Measurements from ENCODE around the gene SERPINB11.

DNA sequence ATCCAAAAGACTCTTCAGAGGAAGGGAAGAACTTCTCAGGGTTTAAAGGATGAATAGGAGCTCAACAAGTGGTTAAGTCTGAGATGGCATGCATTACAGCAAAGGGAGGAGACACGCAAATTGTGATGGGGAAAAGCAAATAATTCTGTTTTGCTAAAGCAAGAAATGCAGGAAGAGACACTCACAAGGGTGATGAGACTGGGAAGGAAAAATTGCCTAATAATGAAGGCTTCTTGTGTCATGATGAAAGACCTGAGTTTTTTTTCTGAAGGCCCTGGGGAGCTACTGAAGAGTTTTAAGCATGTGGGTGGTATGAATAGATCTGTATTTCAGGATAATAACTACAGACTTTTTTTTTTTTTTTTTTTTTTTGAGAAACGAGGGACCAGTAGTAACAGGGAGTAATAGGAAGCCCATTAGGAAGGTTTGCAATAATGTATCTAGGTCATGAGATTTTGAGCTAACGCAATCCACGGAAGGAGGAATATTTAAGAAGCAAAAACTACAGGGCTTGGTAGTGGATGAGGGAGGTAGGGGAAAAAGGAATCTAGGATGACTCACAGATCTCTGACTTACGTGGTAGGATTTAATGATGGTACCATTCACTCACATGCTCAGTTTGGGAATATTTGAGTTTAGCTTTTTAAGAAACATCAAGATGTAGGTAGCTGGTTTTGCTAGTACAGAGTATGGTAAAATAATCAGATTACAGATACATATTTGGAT is 25.1 kb upstream of the SERPINB11 start:
- no peak for TF ChIP-seq FOXM1 (IDR thresholded peaks at IDR 0.05; ENCODE audit: low read depth)
- TF ChIP-seq, protein P1, sequence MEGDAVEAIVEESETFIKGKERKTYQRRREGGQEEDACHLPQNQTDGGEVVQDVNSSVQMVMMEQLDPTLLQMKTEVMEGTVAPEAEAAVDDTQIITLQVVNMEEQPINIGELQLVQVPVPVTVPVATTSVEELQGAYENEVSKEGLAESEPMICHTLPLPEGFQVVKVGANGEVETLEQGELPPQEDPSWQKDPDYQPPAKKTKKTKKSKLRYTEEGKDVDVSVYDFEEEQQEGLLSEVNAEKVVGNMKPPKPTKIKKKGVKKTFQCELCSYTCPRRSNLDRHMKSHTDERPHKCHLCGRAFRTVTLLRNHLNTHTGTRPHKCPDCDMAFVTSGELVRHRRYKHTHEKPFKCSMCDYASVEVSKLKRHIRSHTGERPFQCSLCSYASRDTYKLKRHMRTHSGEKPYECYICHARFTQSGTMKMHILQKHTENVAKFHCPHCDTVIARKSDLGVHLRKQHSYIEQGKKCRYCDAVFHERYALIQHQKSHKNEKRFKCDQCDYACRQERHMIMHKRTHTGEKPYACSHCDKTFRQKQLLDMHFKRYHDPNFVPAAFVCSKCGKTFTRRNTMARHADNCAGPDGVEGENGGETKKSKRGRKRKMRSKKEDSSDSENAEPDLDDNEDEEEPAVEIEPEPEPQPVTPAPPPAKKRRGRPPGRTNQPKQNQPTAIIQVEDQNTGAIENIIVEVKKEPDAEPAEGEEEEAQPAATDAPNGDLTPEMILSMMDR (IDR thresholded peaks at IDR 0.05) = no peak
- no peak for TF ChIP-seq RCOR1 (IDR thresholded peaks at IDR 0.05; ENCODE audit: low read length)
- TF ChIP-seq, protein P2, sequence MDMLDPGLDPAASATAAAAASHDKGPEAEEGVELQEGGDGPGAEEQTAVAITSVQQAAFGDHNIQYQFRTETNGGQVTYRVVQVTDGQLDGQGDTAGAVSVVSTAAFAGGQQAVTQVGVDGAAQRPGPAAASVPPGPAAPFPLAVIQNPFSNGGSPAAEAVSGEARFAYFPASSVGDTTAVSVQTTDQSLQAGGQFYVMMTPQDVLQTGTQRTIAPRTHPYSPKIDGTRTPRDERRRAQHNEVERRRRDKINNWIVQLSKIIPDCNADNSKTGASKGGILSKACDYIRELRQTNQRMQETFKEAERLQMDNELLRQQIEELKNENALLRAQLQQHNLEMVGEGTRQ (IDR thresholded peaks at IDR 0.05; ENCODE audit: borderline replicate concordance, low read depth, low read length) = no peak

Data from SK-N-SH (cell line).